Measurements from ENCODE around the gene SURF6. TPM values are rescaled to one million over a fixed set of nuclear protein-coding genes. Genes with fewer than 3 reads are reported as not detected.
"Not testable (repeated sequence)": the region's sequence is repeated elsewhere in the genome, so short reads cannot be mapped to it uniquely, and the experiment has no call there.

SURF6 gene
- total RNA-seq, 1 experiment from 2014 or later: 16.1 TPM

GRCh38 chr9:133377721-133378216 is 41.8 kb upstream of the SURF6 start:
- BruUV-seq (replicated peaks): no TSS peak
- H3K4me3 ChIP-seq (ENCODE audit: low read depth in 2 of 2, low read length in 2 of 2): no peak overlapping the region
- H3K27me3 ChIP-seq (ENCODE audit: control insufficient read depth, insufficient read depth, low read length): no peaks in the 10 kb centered on the region
- H3K36me3 ChIP-seq (ENCODE audit: control insufficient read depth, insufficient read depth, low read length): peaks cover 5% of the 10 kb centered on the region; the same call in 1 of the 2 replicates
- intact Hi-C loops (cut with micrococcal nuclease; ENCODE audit: unreplicated experiment): no loop called here
- in situ Hi-C loops (cut with HindIII; ENCODE audit: low pct_unique_long_range_greater_than_20kb, low sequenced_read_pairs): no loop called here
- peaks cover 13% of the 10 kb centered on the region for H3K4me1 ChIP-seq (ENCODE audit: control insufficient read depth, insufficient read depth, low read length)
- ATAC-seq: no peak
- H3K9me3 ChIP-seq (ENCODE audit: control insufficient read depth, insufficient read depth, low read depth, low read length): no peaks in the 10 kb centered on the region
- ChIA-PET POLR2A (no interaction called here), CTCF (interaction anchor here (0.9 kb wide), 1 partner anchor 21 kb away, joined by 4 read pairs; no protein-coding TSS in a partner anchor)
- H3K27ac ChIP-seq (ENCODE audit: low read length): no peak overlapping the region
- TF ChIP-seq POLR2AphosphoS5 (IDR thresholded peaks at IDR 0.05; ENCODE audit: low read depth, low read length): no peak
- TF ChIP-seq REST (IDR thresholded peaks at IDR 0.05; ENCODE audit: insufficient read depth in 1 of 2, low read depth in 2 of 2, low read length in 1 of 2): no peak
- no peak for TF ChIP-seq CTCF (IDR thresholded peaks at IDR 0.05)
- no peak for TF ChIP-seq SIN3A (IDR thresholded peaks at IDR 0.05; ENCODE audit: borderline replicate concordance, insufficient read depth, low read depth, low read length)
- no peak for TF ChIP-seq TCF7L2 (IDR thresholded peaks at IDR 0.05; ENCODE audit: low read depth, low read length)
- DNase-seq (ENCODE audit: low read depth, low spot score): no peak

- CTCF ChIA-PET; DNase-seq (ENCODE audit: low read depth, low spot score); H3K36me3 ChIP-seq (ENCODE audit: control insufficient read depth, insufficient read depth, low read length); BruUV-seq (replicated peaks); intact Hi-C loops (cut with micrococcal nuclease; ENCODE audit: unreplicated experiment); H3K9me3 ChIP-seq (ENCODE audit: control insufficient read depth, insufficient read depth, low read depth, low read length); ATAC-seq; H3K27me3 ChIP-seq (ENCODE audit: control insufficient read depth, insufficient read depth, low read length); in situ Hi-C loops (cut with HindIII; ENCODE audit: low pct_unique_long_range_greater_than_20kb, low sequenced_read_pairs); H3K27ac ChIP-seq (ENCODE audit: low read length); H3K4me3 ChIP-seq (ENCODE audit: low read depth in 2 of 2, low read length in 2 of 2): not testable (repeated sequence)
- H3K4me1 ChIP-seq (ENCODE audit: control insufficient read depth, insufficient read depth, low read length): peaks cover 13% of the 10 kb centered on the region
- POLR2A ChIA-PET: interaction anchor here (0.7 kb wide), 1 partner anchor 450 kb away, joined by 3 read pairs; no protein-coding TSS in a partner anchor
Measured at GRCh38 chr9:133377280-133377679, 41.3 kb upstream of the SURF6 start.
